GM18520 (cell line): ENCODE data around the gene ATP6V1C2.

Source experiments
- ATAC-seq: cut with Tn5 transposase; IDR thresholded peaks from one replicate; pipeline ENCODE4 v1.9.1; 2021; ENCODE audit not compliant: unreplicated experiment

The ATP6V1C2 gene

GRCh38 chr2:10832203-10832936 is 110.9 kb downstream of the ATP6V1C2 start:
- peak; percentile 75 for ATAC-seq

GRCh38 chr2:10833021-10833420 is 111.6 kb downstream of the ATP6V1C2 start:
- no peak for ATAC-seq

- ATAC-seq, result no peak
Observed at GRCh38 chr2:10834068-10834655, 112.7 kb downstream of the ATP6V1C2 start.
